ENCODE measurements around the gene PYHIN1.

Gene PYHIN1

GRCh38 chr1:159015440-159015909 is 84.1 kb downstream of the PYHIN1 start:
- peak; percentile 69 to 78 for DNase-seq

- DNase-seq, result no peak
Observed at GRCh38 chr1:159023723-159024122, 92.4 kb downstream of the PYHIN1 start.

- no peak for DNase-seq
Observed at GRCh38 chr1:159025043-159025442, 93.7 kb downstream of the PYHIN1 start.

Measured in CD4-positive, alpha-beta T cell treated with Interleukin-1 beta for 1 hour (primary cell).